HCT116 (cell line): ENCODE data around the gene FLCN.

Source experiments
- POLR2AphosphoS5 ChIP-seq: IDR thresholded peaks from 2 replicates; pipeline ENCODE4 v1.6.1; 2011; ENCODE audit warnings: mild to moderate bottlenecking, low read depth, low read length, moderate library complexity
- RAD21 ChIP-seq: IDR thresholded peaks from 2 replicates; pipeline ENCODE4 v1.6.1; 2012; ENCODE audit warnings: low read depth, mild to moderate bottlenecking

DNA sequence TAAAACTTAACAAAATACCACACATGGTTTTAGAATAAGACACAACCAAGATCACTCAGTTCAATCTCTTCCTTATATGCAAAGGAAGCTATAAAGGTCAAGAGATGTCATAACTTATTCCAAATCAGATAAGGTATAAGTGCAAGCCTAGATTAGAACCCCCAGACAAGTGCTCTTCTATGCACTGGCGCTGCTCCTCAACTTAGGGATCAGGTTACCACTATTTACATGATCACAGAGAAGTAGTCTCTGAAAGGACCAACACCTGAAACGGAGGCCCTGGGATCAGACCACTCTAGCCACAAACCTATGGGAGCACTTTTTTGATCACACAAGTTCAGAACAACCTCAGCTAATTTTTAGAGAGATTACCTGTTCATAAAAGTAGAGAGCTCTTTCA lies 27.5 kb upstream of the FLCN start:
- TF ChIP-seq RAD21 (no peak), POLR2AphosphoS5 (no peak)
